HepG2 (cell line): Measurements from ENCODE around the gene ANKRD11. TPM values are rescaled to one million over a fixed set of nuclear protein-coding genes. Genes with fewer than 3 reads are reported as not detected.

Experiments used
- EP300 ChIP-seq, 3 experiments: sonication (generic) in 1 of 3; formaldehyde crosslinking in 1 of 3; IDR thresholded peaks; 2 replicates each; pipeline versions ENCODE4 v1.5.1 to v1.6.1; 2011 to 2020; ENCODE audit warnings: low read depth in 2 of 3, low read length in 2 of 3, borderline replicate concordance in 1 of 3, improper control_type of control experiment in 1 of 3, mild to moderate bottlenecking in 1 of 3, missing genetic modification reagents in 1 of 3, moderate library complexity in 1 of 3
- FOSL2 ChIP-seq: sonication (generic); formaldehyde crosslinking; IDR thresholded peaks from 2 replicates; pipeline ENCODE4 v1.4.0; 2020; ENCODE audit warnings: missing genetic modification reagents
- MATR3 ChIP-seq: sonication (generic); formaldehyde crosslinking; IDR thresholded peaks from 2 replicates; pipeline ENCODE4 v1.4.0; 2020; ENCODE audit warnings: missing genetic modification reagents
- NFYB ChIP-seq: sonication (generic); formaldehyde crosslinking; IDR thresholded peaks from 2 replicates; pipeline ENCODE4 v1.4.0; 2020; ENCODE audit warnings: missing genetic modification reagents
- NPAS2 ChIP-seq: sonication (generic); formaldehyde crosslinking; IDR thresholded peaks from 2 replicates; pipeline ENCODE4 v1.8.0; 2022; ENCODE audit warnings: mild to moderate bottlenecking, missing genetic modification reagents, borderline replicate concordance
- RBFOX2 ChIP-seq: fragments of 200-400 bp; formaldehyde crosslinking; IDR thresholded peaks from 2 replicates; pipeline ENCODE4 v1.6.1; 2017; ENCODE audit warnings: low read depth, mild to moderate bottlenecking, low read length
- RFX3 ChIP-seq: IDR thresholded peaks from 2 replicates; pipeline ENCODE4 v1.6.1; 2016; ENCODE audit warnings: missing biosample characterization, missing genetic modification reagents
- TRIM24 ChIP-seq: sonication (generic); formaldehyde crosslinking; IDR thresholded peaks from 2 replicates; pipeline ENCODE4 v1.8.0; 2022; ENCODE audit warnings: mild to moderate bottlenecking, missing genetic modification reagents
- WIZ ChIP-seq: sonication (generic); formaldehyde crosslinking; IDR thresholded peaks from 2 replicates; pipeline ENCODE4 v1.5.1; 2020; ENCODE audit warnings: mild to moderate bottlenecking, missing genetic modification reagents
- ZNF136 ChIP-seq: sonication (generic); formaldehyde crosslinking; IDR thresholded peaks from 2 replicates; pipeline ENCODE4 v1.8.1; 2022; ENCODE audit warnings: low read depth, mild to moderate bottlenecking, moderate library complexity, missing genetic modification reagents
- ZNF33B ChIP-seq: sonication (generic); formaldehyde crosslinking; IDR thresholded peaks from 2 replicates; pipeline ENCODE4 v1.5.1; 2020; ENCODE audit warnings: mild to moderate bottlenecking, missing genetic modification reagents
- ZNF510 ChIP-seq: sonication (generic); formaldehyde crosslinking; IDR thresholded peaks from 2 replicates; pipeline ENCODE4 v1.4.0; 2020; ENCODE audit warnings: low read depth, mild to moderate bottlenecking, missing genetic modification reagents
- ZNF562 ChIP-seq: sonication (generic); formaldehyde crosslinking; IDR thresholded peaks from 2 replicates; pipeline ENCODE4 v1.8.0; 2022; ENCODE audit warnings: missing genetic modification reagents, borderline replicate concordance
- polyA plus RNA-seq, 8 experiments: library from polyadenylated mRNA; depleted of rRNA in 3 of 8; stranded (reverse) in 7 of 8; unstranded in 1 of 8; fragments of >200 nt; fragmentation: Illumina TruSeq in 4 of 8; extraction: Trizol in 4 of 8; gene quantifications; 2 replicates each; pipeline versions ENCODE4 v1.2.1 to v1.2.3, GENCODE V29; 2011 to 2016; ENCODE audit warnings: low read depth in 4 of 8, missing spikeins in 1 of 8, mixed read lengths in 1 of 8; ENCODE audit not compliant: insufficient read depth in 1 of 8
- total RNA-seq, 5 experiments: library from RNA; depleted of rRNA; stranded (reverse); fragments of >200 nt; fragmentation: Illumina TruSeq; extraction: Trizol; gene quantifications; 2 replicates each; pipeline ENCODE4 v1.2.3, GENCODE V29; 2016; ENCODE audit warnings: low read depth in 1 of 5
- TF ChIP-seq, protein P1 (sequence below): sonication (generic); formaldehyde crosslinking; IDR thresholded peaks from 2 replicates; pipeline ENCODE4 v1.9.0; 2022; ENCODE audit warnings: missing genetic modification reagents, mild to moderate bottlenecking, borderline replicate concordance
- TF ChIP-seq, protein P2 (sequence below): sonication (generic); formaldehyde crosslinking; IDR thresholded peaks from 2 replicates; pipeline ENCODE4 v1.5.0; 2020; ENCODE audit warnings: missing genetic modification reagents, mild to moderate bottlenecking, borderline replicate concordance
- TF ChIP-seq, protein P3 (sequence below): sonication (generic); formaldehyde crosslinking; IDR thresholded peaks from 2 replicates; pipeline ENCODE4 v1.5.1; 2020; ENCODE audit warnings: missing genetic modification reagents, mild to moderate bottlenecking, borderline replicate concordance
- TF ChIP-seq, protein P4 (sequence below), 2 experiments: sonication (generic) in 1 of 2; formaldehyde crosslinking in 1 of 2; IDR thresholded peaks; 2 replicates each; pipeline versions ENCODE4 v1.6.1 to v1.9.0; 2014 to 2022; ENCODE audit warnings: antibody characterized with exemption in 1 of 2, borderline replicate concordance in 1 of 2, inconsistent platforms in 1 of 2, low read depth in 1 of 2, missing genetic modification reagents in 1 of 2

The ANKRD11 gene
- total and polyA plus RNA-seq, 2 of the 13 experiments (the other 11 are each of a cell fraction or from before 2014, with no cell fraction given): 21.4 to 38.4 TPM

DNA sequence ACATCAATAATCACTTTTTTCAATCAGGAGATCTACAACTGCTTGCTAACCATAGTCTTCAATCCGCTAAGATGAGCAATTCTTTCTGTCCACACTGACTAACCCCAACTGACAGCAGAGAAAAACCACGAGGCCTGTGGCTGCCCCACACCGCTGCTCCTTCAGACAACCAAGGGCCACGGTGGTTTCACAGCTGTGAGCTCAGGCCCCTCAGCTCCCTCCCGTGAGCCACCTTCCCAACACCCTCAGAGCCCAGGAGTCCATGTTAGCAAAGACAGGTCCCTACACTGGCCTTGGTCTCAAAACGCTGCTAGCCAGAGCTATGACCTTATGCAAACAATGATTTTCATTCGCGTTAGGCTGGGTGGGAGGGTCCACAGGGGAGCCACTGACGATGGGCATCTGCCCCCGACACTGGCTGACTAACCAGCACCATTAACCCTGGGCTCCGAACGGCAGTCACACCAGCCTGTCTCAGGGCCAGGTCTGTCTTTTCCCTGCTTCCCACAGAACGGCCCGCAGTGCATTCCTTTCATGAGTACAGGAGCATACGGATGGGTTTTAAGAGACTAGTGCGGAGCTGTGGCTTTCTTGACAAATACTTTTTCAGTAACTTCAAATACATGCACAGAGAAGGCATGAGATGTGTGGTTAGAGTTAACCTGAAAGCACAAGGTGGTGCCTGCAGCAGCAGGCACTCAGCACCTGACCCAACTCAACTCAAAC is 67.3 kb downstream of the ANKRD11 start (continued):
- TF ChIP-seq, protein P1, sequence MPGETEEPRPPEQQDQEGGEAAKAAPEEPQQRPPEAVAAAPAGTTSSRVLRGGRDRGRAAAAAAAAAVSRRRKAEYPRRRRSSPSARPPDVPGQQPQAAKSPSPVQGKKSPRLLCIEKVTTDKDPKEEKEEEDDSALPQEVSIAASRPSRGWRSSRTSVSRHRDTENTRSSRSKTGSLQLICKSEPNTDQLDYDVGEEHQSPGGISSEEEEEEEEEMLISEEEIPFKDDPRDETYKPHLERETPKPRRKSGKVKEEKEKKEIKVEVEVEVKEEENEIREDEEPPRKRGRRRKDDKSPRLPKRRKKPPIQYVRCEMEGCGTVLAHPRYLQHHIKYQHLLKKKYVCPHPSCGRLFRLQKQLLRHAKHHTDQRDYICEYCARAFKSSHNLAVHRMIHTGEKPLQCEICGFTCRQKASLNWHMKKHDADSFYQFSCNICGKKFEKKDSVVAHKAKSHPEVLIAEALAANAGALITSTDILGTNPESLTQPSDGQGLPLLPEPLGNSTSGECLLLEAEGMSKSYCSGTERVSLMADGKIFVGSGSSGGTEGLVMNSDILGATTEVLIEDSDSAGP (CRISPR knock-in tag): 0 out of 2 replicates have a peak, but pooled peaks have one; percentile 25
- TF ChIP-seq ZNF562 (CRISPR knock-in tag) (no peak), ZNF33B (no peak), ZNF510 (CRISPR knock-in tag) (no peak; the same call in 1 of the 2 replicates), RFX3 (CRISPR knock-in tag) (no peak), ZNF136 (CRISPR knock-in tag) (no peak), EP300 (IDR thresholded peaks at IDR 0.05; ENCODE audit: low read depth in 2 of 2, low read length in 2 of 2) (0 out of 4 replicates have a peak, but pooled peaks have one; percentile 3 to 38), EP300 (CRISPR knock-in tag; IDR thresholded peaks at IDR 0.05; ENCODE audit: borderline replicate concordance) (0 out of 2 replicates have a peak, but pooled peaks have one; percentile 4), FOSL2 (CRISPR knock-in tag) (no peak), NFYB (CRISPR knock-in tag) (peak; percentile 49; the same call in 1 of the 2 replicates), WIZ (CRISPR knock-in tag) (no peak), TRIM24 (CRISPR knock-in tag) (no peak), RBFOX2 (no peak), NPAS2 (CRISPR knock-in tag) (no peak), MATR3 (CRISPR knock-in tag) (no peak)
- TF ChIP-seq, protein P2, sequence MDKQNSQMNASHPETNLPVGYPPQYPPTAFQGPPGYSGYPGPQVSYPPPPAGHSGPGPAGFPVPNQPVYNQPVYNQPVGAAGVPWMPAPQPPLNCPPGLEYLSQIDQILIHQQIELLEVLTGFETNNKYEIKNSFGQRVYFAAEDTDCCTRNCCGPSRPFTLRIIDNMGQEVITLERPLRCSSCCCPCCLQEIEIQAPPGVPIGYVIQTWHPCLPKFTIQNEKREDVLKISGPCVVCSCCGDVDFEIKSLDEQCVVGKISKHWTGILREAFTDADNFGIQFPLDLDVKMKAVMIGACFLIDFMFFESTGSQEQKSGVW (CRISPR knock-in tag): no peak
- TF ChIP-seq, protein P3, sequence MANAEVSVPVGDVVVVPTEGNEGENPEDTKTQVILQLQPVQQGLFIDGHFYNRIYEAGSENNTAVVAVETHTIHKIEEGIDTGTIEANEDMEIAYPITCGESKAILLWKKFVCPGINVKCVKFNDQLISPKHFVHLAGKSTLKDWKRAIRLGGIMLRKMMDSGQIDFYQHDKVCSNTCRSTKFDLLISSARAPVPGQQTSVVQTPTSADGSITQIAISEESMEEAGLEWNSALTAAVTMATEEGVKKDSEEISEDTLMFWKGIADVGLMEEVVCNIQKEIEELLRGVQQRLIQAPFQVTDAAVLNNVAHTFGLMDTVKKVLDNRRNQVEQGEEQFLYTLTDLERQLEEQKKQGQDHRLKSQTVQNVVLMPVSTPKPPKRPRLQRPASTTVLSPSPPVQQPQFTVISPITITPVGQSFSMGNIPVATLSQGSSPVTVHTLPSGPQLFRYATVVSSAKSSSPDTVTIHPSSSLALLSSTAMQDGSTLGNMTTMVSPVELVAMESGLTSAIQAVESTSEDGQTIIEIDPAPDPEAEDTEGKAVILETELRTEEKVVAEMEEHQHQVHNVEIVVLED (CRISPR knock-in tag): peak; percentile 56; the same call in 1 of the 2 replicates
- TF ChIP-seq, protein P4, sequence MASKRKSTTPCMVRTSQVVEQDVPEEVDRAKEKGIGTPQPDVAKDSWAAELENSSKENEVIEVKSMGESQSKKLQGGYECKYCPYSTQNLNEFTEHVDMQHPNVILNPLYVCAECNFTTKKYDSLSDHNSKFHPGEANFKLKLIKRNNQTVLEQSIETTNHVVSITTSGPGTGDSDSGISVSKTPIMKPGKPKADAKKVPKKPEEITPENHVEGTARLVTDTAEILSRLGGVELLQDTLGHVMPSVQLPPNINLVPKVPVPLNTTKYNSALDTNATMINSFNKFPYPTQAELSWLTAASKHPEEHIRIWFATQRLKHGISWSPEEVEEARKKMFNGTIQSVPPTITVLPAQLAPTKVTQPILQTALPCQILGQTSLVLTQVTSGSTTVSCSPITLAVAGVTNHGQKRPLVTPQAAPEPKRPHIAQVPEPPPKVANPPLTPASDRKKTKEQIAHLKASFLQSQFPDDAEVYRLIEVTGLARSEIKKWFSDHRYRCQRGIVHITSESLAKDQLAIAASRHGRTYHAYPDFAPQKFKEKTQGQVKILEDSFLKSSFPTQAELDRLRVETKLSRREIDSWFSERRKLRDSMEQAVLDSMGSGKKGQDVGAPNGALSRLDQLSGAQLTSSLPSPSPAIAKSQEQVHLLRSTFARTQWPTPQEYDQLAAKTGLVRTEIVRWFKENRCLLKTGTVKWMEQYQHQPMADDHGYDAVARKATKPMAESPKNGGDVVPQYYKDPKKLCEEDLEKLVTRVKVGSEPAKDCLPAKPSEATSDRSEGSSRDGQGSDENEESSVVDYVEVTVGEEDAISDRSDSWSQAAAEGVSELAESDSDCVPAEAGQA (IDR thresholded peaks at IDR 0.05; ENCODE audit: low read depth): peak; percentile 26; the same call in 1 of the 2 replicates
- TF ChIP-seq, protein P4 (CRISPR knock-in tag; IDR thresholded peaks at IDR 0.05; ENCODE audit: borderline replicate concordance): no peak
